H1 (cell line): Measurements from ENCODE around the gene TUBA3C. TPM values are rescaled to one million over a fixed set of nuclear protein-coding genes. Genes with fewer than 3 reads are reported as not detected.

Experiments used
- CTCF ChIA-PET: fragments of 300-600 bp; sonication (Branson Sonifier 250); formaldehyde crosslinking; loops from one replicate; lab custom pipeline; 2021; ENCODE audit not compliant: partially characterized antibody; lab: Charles Lee
- POLR2A ChIA-PET: fragments of 300-600 bp; sonication (Branson Sonifier 250); formaldehyde crosslinking; loops from one replicate; lab custom pipeline; 2021; ENCODE audit warnings: inconsistent platforms; ENCODE audit not compliant: partially characterized antibody; lab: Charles Lee
- DNase-seq, 2 experiments: peaks; one replicate each; pipeline versions ENCODE4 v3.0.0 to v3.0.0-alpha.2; 2010 to 2022; ENCODE audit warnings: low spot score in 2 of 2, low read depth in 1 of 2, mixed read lengths in 1 of 2
- FAIRE-seq: peaks from 2 replicates; lab custom pipeline; 2011; peaks lifted over from hg19 to GRCh38; lab: Jason Lieb, UNC
- H2AFZ ChIP-seq: 2 replicates; pipeline ENCODE4 v1.8.1; 2012; ENCODE audit warnings: low read length, inconsistent platforms
- H2AK5ac ChIP-seq: 2 replicates; pipeline ENCODE4 v1.6.1; 2013; ENCODE audit warnings: low read depth, low read length
- H2BK120ac ChIP-seq: replicated peaks from 2 replicates; pipeline ENCODE3; 2013; ENCODE audit warnings: low read depth, low read length, inconsistent platforms
- H2BK12ac ChIP-seq: 2 replicates; pipeline ENCODE4 v1.6.1; 2013; ENCODE audit warnings: low read depth, low read length
- H2BK15ac ChIP-seq: 2 replicates; pipeline ENCODE4 v1.6.1; 2013; ENCODE audit warnings: low read length
- H2BK20ac ChIP-seq: 2 replicates; pipeline ENCODE4 v1.6.1; 2013; ENCODE audit warnings: low read length
- H2BK5ac ChIP-seq: 2 replicates; pipeline ENCODE4 v1.6.1; 2013; ENCODE audit warnings: low read depth, low read length
- H3K14ac ChIP-seq: 2 replicates; pipeline ENCODE4 v1.6.1; 2013; ENCODE audit warnings: inconsistent platforms; ENCODE audit not compliant: insufficient read length
- H3K18ac ChIP-seq: 2 replicates; pipeline ENCODE4 v1.6.1; 2013; ENCODE audit warnings: low read length; ENCODE audit errors: extremely low read depth
- H3K23ac ChIP-seq: 2 replicates; pipeline ENCODE4 v1.6.1; 2013; ENCODE audit warnings: inconsistent platforms; ENCODE audit not compliant: insufficient read length
- H3K23me2 ChIP-seq: 2 replicates; pipeline ENCODE4 v1.6.1; 2013; ENCODE audit warnings: low read depth, low read length
- H3K27ac ChIP-seq: 2 replicates; pipeline ENCODE4 v1.6.1; 2011; ENCODE audit warnings: low read depth, low read length, inconsistent platforms
- H3K27me3 ChIP-seq, 4 experiments: replicated peaks in 1 of 4; 1 replicate in 1 of 4; 2 replicates in 3 of 4; pipeline versions ENCODE4 v1.6.1 to v1.8.1; 2011 to 2013; ENCODE audit warnings: low read length in 3 of 4, mild to moderate bottlenecking in 3 of 4, inconsistent platforms in 2 of 4, mixed read lengths in 2 of 4, moderate library complexity in 1 of 4; ENCODE audit not compliant: control insufficient read depth in 3 of 4, insufficient read depth in 3 of 4; ENCODE audit errors: extremely low read depth in 1 of 4
- H3K36me3 ChIP-seq, 4 experiments: 2 replicates each; pipeline versions ENCODE4 v1.6.1 to v1.8.1; 2011 to 2013; ENCODE audit warnings: mild to moderate bottlenecking in 4 of 4, low read length in 3 of 4, moderate library complexity in 2 of 4, control low read depth in 1 of 4, inconsistent platforms in 1 of 4; ENCODE audit not compliant: insufficient read depth in 4 of 4, control insufficient read depth in 2 of 4
- H3K4ac ChIP-seq: replicated peaks from 2 replicates; pipeline ENCODE3; 2013; ENCODE audit warnings: low read length, low read depth, mixed read lengths, inconsistent platforms; ENCODE audit not compliant: insufficient read length
- H3K4me1 ChIP-seq, 4 experiments: replicated peaks in 1 of 4; 1 replicate in 1 of 4; 2 replicates in 3 of 4; pipeline versions ENCODE4 v1.6.1 to v1.8.1; 2011 to 2013; ENCODE audit warnings: low read length in 3 of 4, inconsistent platforms in 2 of 4, mixed read lengths in 1 of 4; ENCODE audit not compliant: insufficient read depth in 4 of 4, control insufficient read depth in 3 of 4
- H3K4me2 ChIP-seq, 2 experiments: 2 replicates each; pipeline versions ENCODE4 v1.6.1 to v1.8.1; 2011 to 2013; ENCODE audit warnings: low read depth in 2 of 2, low read length in 2 of 2, control low read depth in 1 of 2, inconsistent platforms in 1 of 2, mild to moderate bottlenecking in 1 of 2; ENCODE audit not compliant: insufficient read depth in 1 of 2
- H3K4me3 ChIP-seq, 4 experiments: fragments of 200-600, 300-600 bp in 1 of 4; sonication (generic), shearing (Covaris generic), sonication (Bioruptor Twin) in 1 of 4; 2 replicates each; pipeline versions ENCODE4 v1.5.1 to v1.8.1; 2011 to 2016; ENCODE audit warnings: low read length in 4 of 4, low read depth in 3 of 4, control low read depth in 2 of 4, inconsistent platforms in 2 of 4, mild to moderate bottlenecking in 2 of 4, mixed read lengths in 1 of 4, moderate library complexity in 1 of 4; ENCODE audit not compliant: insufficient read depth in 2 of 4; ENCODE audit errors: extremely low read depth in 1 of 4
- H3K56ac ChIP-seq: replicated peaks from 2 replicates; pipeline ENCODE3; 2013; ENCODE audit warnings: low read depth, mild to moderate bottlenecking, mixed read lengths, low read length, inconsistent platforms; ENCODE audit not compliant: insufficient read length
- H3K79me1 ChIP-seq: 2 replicates; pipeline ENCODE4 v1.6.1; 2013; ENCODE audit warnings: low read depth, low read length, control low read depth
- H3K79me2 ChIP-seq, 2 experiments: 2 replicates each; pipeline versions ENCODE4 v1.6.1 to v1.8.1; 2012 to 2013; ENCODE audit warnings: low read length in 2 of 2, mild to moderate bottlenecking in 2 of 2, inconsistent platforms in 1 of 2; ENCODE audit not compliant: insufficient read depth in 2 of 2, control insufficient read depth in 1 of 2
- H3K9ac ChIP-seq, 4 experiments: replicated peaks in 1 of 4; 1 replicate in 1 of 4; 2 replicates in 3 of 4; pipeline versions ENCODE4 v1.6.1 to v1.8.1; 2011 to 2013; ENCODE audit warnings: low read depth in 3 of 4, low read length in 3 of 4, control low read depth in 2 of 4, mild to moderate bottlenecking in 2 of 4, moderate library complexity in 2 of 4, inconsistent platforms in 1 of 4; ENCODE audit errors: extremely low read depth in 1 of 4
- H3K9me3 ChIP-seq, 2 experiments: 2 replicates each; pipeline versions ENCODE4 v1.6.1 to v1.8.1; 2012 to 2013; ENCODE audit warnings: mild to moderate bottlenecking in 2 of 2, moderate library complexity in 2 of 2, control low read depth in 1 of 2, inconsistent platforms in 1 of 2, low read depth in 1 of 2, low read length in 1 of 2, mixed read lengths in 1 of 2; ENCODE audit not compliant: insufficient read depth in 2 of 2
- H4K20me1 ChIP-seq, 2 experiments: replicated peaks in 1 of 2; 2 replicates each; pipeline versions ENCODE3 to v1.8.1; 2011 to 2013; ENCODE audit warnings: inconsistent platforms in 2 of 2, low read length in 2 of 2, mild to moderate bottlenecking in 1 of 2; ENCODE audit not compliant: insufficient read depth in 2 of 2, control insufficient read depth in 1 of 2
- H4K5ac ChIP-seq: 2 replicates; pipeline ENCODE4 v1.6.1; 2013; ENCODE audit warnings: low read length, low read depth, mixed read lengths, inconsistent platforms; ENCODE audit not compliant: insufficient read length
- H4K8ac ChIP-seq: 2 replicates; pipeline ENCODE4 v1.8.0; 2013; ENCODE audit warnings: mild to moderate bottlenecking, moderate library complexity, low read length, inconsistent platforms; ENCODE audit not compliant: insufficient read depth; ENCODE audit errors: extremely low read depth
- H4K91ac ChIP-seq: replicated peaks from 2 replicates; pipeline ENCODE3; 2013; ENCODE audit warnings: low read length, mixed read lengths, inconsistent platforms; ENCODE audit not compliant: insufficient read length
- HDAC6 ChIP-seq: IDR thresholded peaks from one replicate; pipeline ENCODE4 v1.7.1; 2012; ENCODE audit warnings: low read depth, mild to moderate bottlenecking, inconsistent platforms, low read length, moderate library complexity
- NRF1 ChIP-seq: IDR thresholded peaks from 2 replicates; pipeline ENCODE4 v1.6.1; 2011; ENCODE audit warnings: mild to moderate bottlenecking, low read depth, low read length, improper control_type of control experiment
- PHF8 ChIP-seq: fragments of 200-600 bp; sonication (generic); conservative IDR thresholded peaks from 2 replicates; pipeline ENCODE4 v1.7.1; 2012; ENCODE audit warnings: low read depth, mild to moderate bottlenecking, inconsistent platforms, low read length, moderate library complexity
- POLR2AphosphoS5 ChIP-seq: IDR thresholded peaks from 2 replicates; pipeline ENCODE4 v1.6.1; 2011; ENCODE audit warnings: low read depth, low read length
- SIRT6 ChIP-seq: IDR thresholded peaks from one replicate; pipeline ENCODE4 v1.7.1; 2012; ENCODE audit warnings: low read length, inconsistent platforms
- SP1 ChIP-seq: IDR thresholded peaks from 2 replicates; pipeline ENCODE4 v1.6.1; 2011; ENCODE audit warnings: low read depth, low read length
- TBP ChIP-seq: IDR thresholded peaks from 2 replicates; pipeline ENCODE4 v1.6.1; 2011; ENCODE audit warnings: low read depth, low read length, improper control_type of control experiment
- WGBS, 2 experiments: shearing (Covaris generic) in 1 of 2; methylation state at CpG; one replicate each; pipeline versions ENCODE4 v1.1.6 to v1.1.7; 2013 to 2015; ENCODE audit warnings: low lambda C conversion rate in 2 of 2, mixed read lengths in 2 of 2, inconsistent platforms in 1 of 2, low coverage in 1 of 2, missing lambda C conversion rate in 1 of 2; ENCODE audit not compliant: insufficient replicate concordance in 2 of 2, insufficient coverage in 1 of 2, insufficient read length in 1 of 2; ENCODE audit errors: extremely low coverage in 1 of 2, missing lambda C conversion rate in 1 of 2; 5-methylcytosine and 5-hydroxymethylcytosine counted together
- polyA plus RNA-seq, 7 experiments: library from polyadenylated mRNA; depleted of rRNA in 3 of 7; stranded (reverse) in 5 of 7; unstranded in 2 of 7; fragments of >200 nt in 5 of 7; fragments of 200-250 nt in 2 of 7; gene quantifications; 1 replicate in 5 of 7; 2 replicates in 1 of 7; 4 replicates in 1 of 7; pipeline versions ENCODE4 v1.2.1 to v1.2.3, GENCODE V29; 2011 to 2013; ENCODE audit warnings: missing spikeins in 2 of 7, mixed read lengths in 2 of 7
- total RNA-seq: library from RNA; stranded (reverse); fragmentation: NEBNext Ultra II Directional; extraction: Animal tissue kit (Norgen Biotek cat#: 25700); gene quantifications from 2 replicates; pipeline ENCODE4 v1.2.1, GENCODE V29; 2021
- TF ChIP-seq, protein P1 (sequence below): IDR thresholded peaks from 2 replicates; pipeline ENCODE4 v1.6.1; 2012; ENCODE audit warnings: inconsistent platforms

The TUBA3C gene
- total and polyA plus RNA-seq, 2 of the 8 experiments (the other 6 are each of a cell fraction or from before 2014, with no cell fraction given) = not detected

DNA sequence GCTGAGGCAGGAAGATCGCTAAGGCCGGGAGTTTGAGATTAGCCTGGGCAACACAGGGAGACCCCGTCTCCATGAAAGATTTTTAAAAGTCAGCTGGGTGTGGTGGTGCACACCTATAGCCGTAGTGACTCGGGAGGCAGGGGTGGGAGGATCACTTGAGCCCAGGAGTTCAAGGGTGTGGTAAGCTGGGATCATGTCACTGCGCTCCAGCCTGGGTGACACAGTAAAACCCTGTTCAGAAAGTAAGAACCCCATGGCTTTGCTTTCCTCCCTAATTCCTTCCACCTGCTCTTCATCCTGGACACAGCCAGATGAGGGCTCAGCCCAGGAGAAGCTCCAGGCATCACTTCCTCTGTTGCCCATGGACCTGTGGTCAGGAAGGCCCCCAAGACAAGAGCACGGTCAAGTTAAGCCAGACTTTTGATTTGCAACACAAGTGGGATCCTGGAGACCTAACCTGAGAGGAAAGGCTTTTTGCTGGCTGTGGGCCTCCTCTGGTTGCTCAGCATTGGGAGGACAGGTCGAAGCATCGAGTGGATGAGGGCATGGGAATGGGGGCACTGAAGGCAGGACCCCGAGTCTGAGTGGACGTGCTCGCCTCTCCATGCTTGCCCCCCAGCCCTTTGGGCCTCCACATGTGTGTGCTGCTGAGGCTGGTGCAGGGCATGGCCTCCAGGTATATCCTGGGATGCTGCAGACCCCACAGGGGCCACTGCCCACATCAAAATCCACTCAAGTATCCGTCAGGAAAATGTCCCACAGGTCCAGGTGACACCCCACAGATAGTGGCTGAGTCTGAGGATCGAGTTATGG lies 25.4 kb downstream of the TUBA3C start:
- H4K5ac ChIP-seq = no peak overlapping the region
- no peaks in the 10 kb centered on the region for H3K79me2 ChIP-seq
- no peak overlapping the region for H4K8ac ChIP-seq
- no peaks in the 10 kb centered on the region for H4K20me1 ChIP-seq
- no peaks in the 10 kb centered on the region for H3K27me3 ChIP-seq
- DNase-seq (no peak), FAIRE-seq (no peak)
- TF ChIP-seq PHF8 (no peak), TBP (no peak), HDAC6 (no peak), SP1 (no peak), POLR2AphosphoS5 (no peak), SIRT6 (no peak), NRF1 (no peak)
- TF ChIP-seq, protein P1, sequence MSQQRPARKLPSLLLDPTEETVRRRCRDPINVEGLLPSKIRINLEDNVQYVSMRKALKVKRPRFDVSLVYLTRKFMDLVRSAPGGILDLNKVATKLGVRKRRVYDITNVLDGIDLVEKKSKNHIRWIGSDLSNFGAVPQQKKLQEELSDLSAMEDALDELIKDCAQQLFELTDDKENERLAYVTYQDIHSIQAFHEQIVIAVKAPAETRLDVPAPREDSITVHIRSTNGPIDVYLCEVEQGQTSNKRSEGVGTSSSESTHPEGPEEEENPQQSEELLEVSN = no peak
- H4K91ac ChIP-seq = no peak overlapping the region
- H3K23me2 ChIP-seq = no peaks in the 10 kb centered on the region
- no peak overlapping the region for H3K14ac ChIP-seq
- ChIA-PET POLR2A (no interaction called here), CTCF (no interaction called here)
- H3K4me2 ChIP-seq = no peak overlapping the region
- H2AK5ac ChIP-seq = no peak overlapping the region
- no peak overlapping the region for H2BK5ac ChIP-seq
- H3K23ac ChIP-seq = no peak overlapping the region
- peaks cover 90 to 100% of the 10 kb centered on the region in 2 experiments for H3K9me3 ChIP-seq
- 85% methylated on average over 13 of the region's 14 CpGs; no CpG with 5 or more reads in 1 of the 2 experiments for WGBS, 2 experiments
- H3K27ac ChIP-seq = no peak overlapping the region
- no peaks in the 10 kb centered on the region for H3K36me3 ChIP-seq
- no peak overlapping the region for H2BK15ac ChIP-seq
- H2BK20ac ChIP-seq = no peak overlapping the region
- H3K79me1 ChIP-seq = no peaks in the 10 kb centered on the region
- no peak overlapping the region for H2AFZ ChIP-seq
- H3K56ac ChIP-seq = no peak overlapping the region
- no peak overlapping the region for H3K4me3 ChIP-seq
- H2BK12ac ChIP-seq = no peak overlapping the region
- no peaks in the 10 kb centered on the region for H3K4me1 ChIP-seq
- H3K9ac ChIP-seq = no peak overlapping the region
- no peak overlapping the region for H3K18ac ChIP-seq
- H3K4ac ChIP-seq = no peak overlapping the region
- no peak overlapping the region for H2BK120ac ChIP-seq
